ENCODE measurements around the gene TXNRD1. TPM values are rescaled to one million over a fixed set of nuclear protein-coding genes. Genes with fewer than 3 reads are reported as not detected.

Gene TXNRD1
- total RNA-seq, 4 donors from 2014 or later: 76.0 to 141 (median 97.8) TPM

- H3K4me3 ChIP-seq: no peak overlapping the region
- no peaks in the 10 kb centered on the region for H3K4me1 ChIP-seq
- no peaks in the 10 kb centered on the region for H3K27me3 ChIP-seq
- no peak overlapping the region for H3K27ac ChIP-seq
- H3K9me3 ChIP-seq: no peaks in the 10 kb centered on the region
- DNase-seq: no peak
- TF ChIP-seq CTCF (IDR thresholded peaks at IDR 0.05): no peak
- TF ChIP-seq POLR2A (IDR thresholded peaks at IDR 0.05): no peak
- intact Hi-C loops (cut with DNase I; ENCODE audit: low total_unique reads): no loop called here
- H3K36me3 ChIP-seq: no peaks in the 10 kb centered on the region
Observed at GRCh38 chr12:104249017-104249416, 33.4 kb downstream of the TXNRD1 start.

- no peak for DNase-seq
- TF ChIP-seq POLR2A (IDR thresholded peaks at IDR 0.05) (no peak), CTCF (IDR thresholded peaks at IDR 0.05) (no peak)
- Histone ChIP-seq H3K27me3 (no peaks in the 10 kb centered on the region), H3K36me3 (no peaks in the 10 kb centered on the region), H3K9me3 (no peaks in the 10 kb centered on the region), H3K4me1 (no peaks in the 10 kb centered on the region), H3K4me3 (no peak overlapping the region), H3K27ac (no peak overlapping the region)
- intact Hi-C loops (cut with DNase I; ENCODE audit: low total_unique reads): no loop called here
Observed at GRCh38 chr12:104249898-104250297, 34.3 kb downstream of the TXNRD1 start.

- no peaks in the 10 kb centered on the region for H3K27me3 ChIP-seq
- DNase-seq: no peak
- intact Hi-C loops (cut with DNase I; ENCODE audit: low total_unique reads): no loop called here
- H3K4me3 ChIP-seq: no peak overlapping the region
- no peaks in the 10 kb centered on the region for H3K36me3 ChIP-seq
- TF ChIP-seq CTCF (IDR thresholded peaks at IDR 0.05): no peak
- no peak for TF ChIP-seq POLR2A (IDR thresholded peaks at IDR 0.05)
- H3K9me3 ChIP-seq: no peaks in the 10 kb centered on the region
- H3K27ac ChIP-seq: no peak overlapping the region
- H3K4me1 ChIP-seq: no peaks in the 10 kb centered on the region
Observed at GRCh38 chr12:104250366-104251125, 35.0 kb downstream of the TXNRD1 start.

GRCh38 chr12:104257913-104258472 is 42.4 kb downstream of the TXNRD1 start:
- no peaks in the 10 kb centered on the region for H3K27me3 ChIP-seq
- intact Hi-C loops (cut with DNase I; ENCODE audit: low total_unique reads): no loop called here
- H3K27ac ChIP-seq: no peak overlapping the region
- DNase-seq: no peak
- no peaks in the 10 kb centered on the region for H3K4me1 ChIP-seq
- no peaks in the 10 kb centered on the region for H3K9me3 ChIP-seq
- TF ChIP-seq POLR2A (IDR thresholded peaks at IDR 0.05): no peak
- no peak for TF ChIP-seq CTCF (IDR thresholded peaks at IDR 0.05)
- H3K36me3 ChIP-seq: no peaks in the 10 kb centered on the region
- no peak overlapping the region for H3K4me3 ChIP-seq

GRCh38 chr12:104258476-104259067 is 43.0 kb downstream of the TXNRD1 start:
- Histone ChIP-seq H3K36me3 (no peaks in the 10 kb centered on the region), H3K4me1 (no peaks in the 10 kb centered on the region), H3K9me3 (no peaks in the 10 kb centered on the region), H3K27me3 (no peaks in the 10 kb centered on the region), H3K27ac (no peak overlapping the region), H3K4me3 (no peak overlapping the region)
- DNase-seq: no peak
- no peak for TF ChIP-seq POLR2A (IDR thresholded peaks at IDR 0.05)
- intact Hi-C loops (cut with DNase I; ENCODE audit: low total_unique reads): no loop called here

All from uterus (tissue), 4 donors.